ENCODE measurements around the gene NTRK2.

The NTRK2 gene

DNA sequence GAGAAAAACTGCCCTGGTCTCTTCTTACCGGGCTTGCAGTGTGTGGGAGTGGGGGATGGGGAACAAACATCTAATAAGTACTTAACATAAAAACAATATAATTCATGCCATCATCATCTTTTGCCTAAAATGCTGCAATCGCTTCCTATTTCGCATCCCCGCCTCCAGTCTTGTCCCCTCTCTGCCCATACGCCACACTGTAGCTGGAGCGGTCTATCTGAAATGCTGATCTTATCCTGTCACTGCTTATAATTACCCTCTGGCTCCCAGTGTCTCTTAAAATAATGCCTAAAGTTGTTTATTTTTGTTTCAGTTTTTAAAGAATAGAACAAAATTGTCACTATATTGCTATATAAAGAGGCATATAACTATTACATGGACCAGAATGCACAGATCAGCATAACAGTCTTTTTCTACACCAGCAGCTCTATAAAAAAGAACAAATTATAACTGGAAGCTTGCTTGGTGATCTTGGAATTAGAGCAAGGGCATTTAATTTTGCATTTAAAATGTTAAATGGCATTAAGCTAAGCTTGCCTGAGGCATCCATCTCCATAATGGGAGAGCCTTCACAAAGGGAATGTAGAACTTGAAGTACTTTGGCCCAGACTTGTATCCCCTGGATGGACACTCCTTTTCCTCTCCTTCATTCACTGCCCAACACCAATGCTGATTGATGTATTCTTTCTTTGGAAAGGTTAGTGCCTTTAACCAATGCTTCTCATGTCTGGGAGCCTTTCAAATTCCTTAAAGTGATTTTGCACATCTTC lies 12.2 kb downstream of the NTRK2 start:
- DNase-seq (ENCODE audit: low spot score) = no peak

DNA sequence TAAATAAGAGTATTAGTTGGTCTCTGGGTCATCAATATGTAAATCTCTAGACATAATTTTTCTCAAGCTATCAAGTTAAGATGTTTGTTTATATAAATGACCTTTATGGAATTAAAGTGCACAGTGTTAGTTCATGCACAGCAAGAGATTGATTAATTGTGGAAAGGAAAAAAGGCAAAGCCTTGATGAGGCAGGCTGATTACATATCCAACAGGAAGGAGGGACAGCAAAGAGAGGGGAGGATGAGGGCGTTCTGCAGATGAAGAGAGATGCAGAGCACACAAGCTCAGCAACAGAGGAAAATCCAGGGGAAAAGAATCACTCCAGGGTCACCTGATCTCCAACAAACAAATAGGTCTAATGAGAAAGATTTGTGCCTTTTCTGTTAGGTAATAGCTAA lies 16.5 kb downstream of the NTRK2 start:
- no peak for DNase-seq (ENCODE audit: low spot score)

DNA sequence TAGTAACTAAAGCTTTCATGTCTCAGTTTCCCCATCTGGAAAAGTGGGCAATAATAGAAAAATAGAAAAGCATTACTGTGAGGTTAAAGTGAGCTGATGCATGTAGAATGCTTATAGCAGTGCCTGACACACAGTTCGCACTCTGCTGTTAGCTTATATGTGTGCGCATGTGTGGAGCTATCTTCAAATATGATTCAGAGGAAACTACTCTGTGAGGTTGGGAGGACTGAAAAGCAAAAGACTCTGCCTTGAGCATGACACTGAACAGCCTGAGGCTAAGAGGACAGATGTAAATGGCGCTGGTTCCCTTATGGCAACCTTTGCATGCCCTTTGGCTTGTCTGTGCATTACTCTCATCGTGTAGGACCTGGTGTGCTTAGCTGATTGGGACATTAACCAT lies 19.4 kb downstream of the NTRK2 start:
- no peak for DNase-seq (ENCODE audit: low spot score)

DNA sequence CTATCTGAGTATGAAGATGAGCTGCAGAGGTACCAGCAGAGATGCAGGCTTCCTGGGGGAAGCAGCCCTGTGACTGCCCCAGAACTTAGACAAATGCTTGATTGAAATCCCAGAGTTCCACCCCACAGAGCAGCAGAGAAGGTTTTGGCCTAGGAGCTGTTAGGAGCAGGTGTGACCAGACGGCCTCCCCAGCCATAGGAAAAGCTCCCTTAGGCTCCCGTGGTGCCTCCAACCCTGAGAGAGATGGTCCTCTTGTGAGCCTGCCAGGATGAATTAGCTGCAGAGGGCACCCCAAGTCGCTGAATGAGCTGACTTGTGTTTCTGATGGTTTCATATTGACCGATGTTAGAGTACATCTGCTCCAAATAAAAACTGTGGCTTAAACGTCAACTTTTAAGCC lies 22.1 kb downstream of the NTRK2 start:
- no peak for DNase-seq (ENCODE audit: low spot score)

DNA sequence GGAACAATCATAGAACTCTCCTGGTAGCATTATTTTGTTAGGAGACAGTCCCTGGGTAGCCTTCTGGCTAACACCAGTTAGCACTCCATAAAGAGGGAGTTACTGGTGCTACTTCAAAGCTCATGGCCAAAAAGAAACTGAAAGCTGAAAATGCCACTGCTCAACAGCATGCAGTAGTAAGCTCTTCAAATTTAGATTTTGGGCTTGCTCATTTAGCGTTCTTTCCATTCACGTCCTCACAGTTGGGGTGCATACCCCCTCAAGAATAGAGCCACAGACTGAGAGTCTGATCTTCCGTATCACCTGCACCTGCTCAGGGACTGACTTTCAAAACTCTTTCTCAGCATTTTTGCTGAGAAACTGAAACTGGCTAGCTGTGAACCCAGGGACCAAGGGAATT lies 24.7 kb downstream of the NTRK2 start:
- DNase-seq (ENCODE audit: low spot score) = no peak

DNA sequence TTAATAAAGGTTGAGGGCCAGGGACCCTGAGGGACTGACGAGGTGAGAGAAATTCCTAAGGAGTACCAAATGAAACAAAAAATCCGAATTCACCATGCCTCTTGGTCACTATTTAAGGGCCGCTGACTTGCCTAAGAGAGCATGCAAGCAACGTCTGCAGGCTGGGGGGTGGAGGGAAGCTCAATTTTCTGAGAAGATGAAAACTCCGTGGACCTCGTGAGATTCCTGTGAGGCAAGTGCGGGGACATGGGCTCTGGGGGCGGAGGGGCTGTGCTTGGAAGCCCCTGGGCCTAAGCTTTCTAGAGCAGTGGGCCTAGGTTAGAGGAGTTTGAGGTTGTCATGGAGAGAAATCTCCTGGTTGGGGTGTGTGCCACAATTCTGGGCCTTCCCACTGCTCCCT lies 27.5 kb downstream of the NTRK2 start:
- DNase-seq (ENCODE audit: low spot score) = no peak

DNA sequence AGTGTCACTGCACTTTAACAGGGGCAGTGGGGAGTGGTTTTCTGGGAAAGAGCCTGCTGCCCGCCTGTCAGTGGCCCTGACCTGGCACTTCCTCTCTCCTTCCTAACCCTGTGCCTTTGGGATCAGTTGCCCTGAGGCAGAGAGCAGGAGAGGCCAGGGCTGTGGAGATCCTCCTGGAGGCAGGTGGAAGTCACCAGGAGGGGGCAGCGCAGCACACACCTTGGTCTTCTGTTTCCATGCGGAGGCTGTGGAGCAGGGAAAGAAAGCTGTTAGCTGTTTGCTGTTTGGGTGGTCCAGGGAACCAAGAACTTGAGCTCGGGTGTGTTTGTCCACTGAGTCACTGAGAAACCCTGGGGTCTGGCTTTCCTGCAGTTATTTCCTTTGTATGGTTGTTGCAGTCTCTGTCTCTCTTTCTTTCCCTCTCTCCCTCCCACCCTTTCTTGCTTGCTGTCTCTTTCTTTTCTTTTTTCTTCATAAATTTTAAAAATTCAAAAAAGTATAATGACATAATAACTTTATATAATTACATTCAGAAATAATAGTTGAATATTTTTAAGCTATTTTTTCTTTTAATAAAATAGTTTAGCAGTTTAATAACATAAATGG lies 28.1 kb downstream of the NTRK2 start:
- peak; percentile 87 for DNase-seq (ENCODE audit: low spot score)

DNA sequence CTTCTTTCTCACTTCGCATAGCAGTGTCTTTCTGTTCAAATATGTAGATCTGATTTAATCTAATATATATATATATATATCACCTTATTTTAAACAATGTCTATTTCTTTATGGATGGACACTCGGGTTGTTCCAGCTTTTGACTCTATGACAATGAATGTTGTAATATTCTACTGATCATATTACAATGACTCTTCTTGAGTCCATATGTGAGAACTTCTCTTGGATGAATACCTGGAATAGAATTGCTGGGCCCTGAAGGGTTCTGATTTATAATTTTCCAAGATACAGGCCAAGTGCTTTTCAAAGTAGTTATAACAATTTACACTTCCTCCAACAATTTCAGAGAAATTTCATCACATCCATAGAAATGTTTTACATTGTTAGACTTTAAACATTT lies 28.8 kb downstream of the NTRK2 start:
- no peak for DNase-seq (ENCODE audit: low spot score)

DNA sequence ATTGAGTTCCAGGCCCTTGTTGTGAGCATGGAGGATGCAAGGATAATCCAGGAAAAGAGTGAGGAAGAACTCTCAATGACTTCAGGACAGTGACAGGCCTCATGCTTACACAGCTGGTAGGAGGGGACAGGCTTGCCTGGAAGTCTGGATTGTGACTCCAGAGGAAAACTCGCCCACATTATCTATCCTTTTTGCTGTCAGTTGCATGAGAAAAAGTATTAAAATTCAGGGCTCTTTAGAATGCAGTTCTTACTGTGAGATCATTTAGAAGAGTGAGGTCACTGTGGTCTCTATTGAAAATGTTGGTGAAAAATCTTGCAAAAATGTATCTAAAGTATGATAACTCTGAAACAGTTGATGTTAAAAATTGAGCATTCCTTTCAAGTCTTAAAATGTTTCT lies 30.5 kb downstream of the NTRK2 start:
- DNase-seq (ENCODE audit: low spot score) = no peak

DNA sequence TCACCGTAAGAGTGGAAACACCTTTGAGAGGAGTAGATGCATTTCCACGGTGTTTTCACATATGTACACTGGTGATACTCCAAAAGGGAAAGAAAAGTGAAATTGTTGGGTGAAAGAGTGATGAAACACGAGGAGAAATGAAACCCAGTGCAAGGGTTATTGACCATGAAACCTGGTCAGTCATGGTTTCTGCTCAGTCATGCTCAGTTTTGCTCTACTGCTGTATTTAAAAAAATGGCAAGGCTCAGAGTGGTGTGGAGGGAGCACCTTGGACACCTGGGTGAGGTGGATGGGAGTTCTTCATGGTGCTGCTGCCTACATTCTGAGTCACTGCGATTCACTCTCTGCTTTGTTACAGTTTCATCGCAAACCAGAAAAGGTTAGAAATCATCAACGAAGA lies 32.3 kb downstream of the NTRK2 start:
- DNase-seq (ENCODE audit: low spot score) = no peak

DNA sequence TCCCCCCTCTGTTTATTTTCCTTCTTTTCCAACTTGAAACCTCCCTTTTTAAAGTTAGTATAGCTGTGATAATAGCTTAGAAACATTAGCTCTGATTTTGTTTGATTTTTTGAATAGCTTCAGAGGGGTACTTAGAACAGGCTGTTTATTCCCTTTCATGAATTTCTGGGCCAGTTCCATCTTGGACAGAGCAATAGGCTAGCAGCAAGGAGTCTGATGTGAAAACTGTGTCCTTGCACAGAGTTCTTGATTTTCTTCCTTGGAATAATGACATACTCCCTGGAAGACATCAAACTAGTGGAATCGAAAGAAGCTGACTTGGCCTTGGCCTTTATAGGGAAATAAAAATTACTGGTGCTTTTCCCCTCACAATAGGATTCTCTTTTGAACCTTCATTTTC lies 32.9 kb downstream of the NTRK2 start:
- DNase-seq (ENCODE audit: low spot score) = no peak

DNA sequence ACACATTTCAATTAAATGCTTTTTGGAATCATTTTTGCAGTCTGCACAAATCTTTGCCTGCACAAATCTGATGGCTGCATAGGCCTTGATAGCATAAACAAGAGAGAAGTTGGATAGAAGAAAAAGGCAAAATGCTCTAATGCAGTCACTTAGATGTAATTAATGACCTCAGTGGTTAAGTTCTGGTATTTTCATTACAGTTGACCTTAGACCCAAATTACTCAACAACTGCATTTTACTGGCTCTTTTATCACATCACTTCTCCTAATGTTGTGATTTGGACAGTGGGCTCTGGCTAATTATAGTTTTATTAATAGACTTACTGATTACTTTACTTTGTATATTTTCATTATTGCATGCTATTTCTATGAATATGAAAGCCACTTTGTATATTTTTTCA lies 34.3 kb downstream of the NTRK2 start:
- DNase-seq (ENCODE audit: low spot score) = no peak

DNA sequence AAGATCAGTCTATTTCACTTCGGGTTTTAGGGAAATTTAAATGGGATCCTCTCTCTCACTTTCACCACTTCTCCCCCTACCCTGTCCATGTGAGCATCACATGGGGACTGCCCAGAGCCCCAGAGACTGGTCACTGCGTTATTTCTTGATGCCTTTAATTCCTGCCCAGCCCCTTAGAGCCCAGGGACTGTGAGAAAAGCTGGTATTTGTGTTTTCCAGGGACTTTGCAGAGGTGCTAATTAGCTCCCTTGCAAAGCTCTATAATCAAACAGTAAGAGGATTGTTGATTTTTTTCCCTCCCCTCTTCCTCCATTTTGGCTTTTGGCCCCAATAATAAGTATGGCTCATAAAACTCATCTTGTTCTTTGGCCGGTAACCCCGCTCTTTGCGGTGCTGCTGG lies 35.6 kb downstream of the NTRK2 start:
- no peak for DNase-seq (ENCODE audit: low spot score)

DNA sequence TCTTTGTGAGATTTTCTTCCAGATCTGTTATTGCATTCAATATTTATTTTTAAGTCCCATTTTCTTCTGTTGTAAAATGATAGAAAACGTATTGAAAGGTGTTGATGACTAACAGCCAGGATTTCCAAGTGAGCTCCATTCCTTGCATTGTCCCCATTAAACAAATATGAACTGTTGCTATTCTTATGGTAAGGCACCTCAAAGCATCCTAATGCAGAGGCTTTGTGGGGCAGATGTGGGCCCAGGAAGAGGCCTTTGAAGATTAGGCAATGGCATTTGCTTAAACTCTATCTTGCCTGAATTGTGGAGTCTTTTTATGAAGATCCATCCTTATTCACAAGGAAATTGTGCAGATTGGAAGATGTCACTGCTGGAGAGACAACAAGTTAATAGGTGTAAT lies 38.9 kb downstream of the NTRK2 start:
- no peak for DNase-seq (ENCODE audit: low spot score)

DNA sequence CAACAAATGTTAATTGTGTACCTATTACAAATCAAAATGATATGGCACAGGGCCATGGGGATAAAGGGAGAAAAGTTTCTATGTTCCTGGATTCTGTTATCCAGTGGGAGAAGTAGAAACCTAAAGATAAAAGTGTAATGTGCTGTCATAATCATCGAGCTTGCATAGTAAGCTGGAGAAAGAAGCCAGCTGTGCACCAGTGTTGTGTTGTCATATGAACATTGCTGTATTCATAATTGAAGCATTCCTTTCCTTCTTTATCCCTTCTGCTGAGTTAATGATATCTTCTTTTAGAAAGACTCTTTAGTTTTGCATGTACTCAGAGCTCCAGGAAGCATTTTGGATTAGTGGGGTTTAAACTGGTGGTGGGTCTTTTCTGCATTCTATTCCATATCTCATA lies 39.5 kb downstream of the NTRK2 start:
- DNase-seq (ENCODE audit: low spot score) = no peak

DNA sequence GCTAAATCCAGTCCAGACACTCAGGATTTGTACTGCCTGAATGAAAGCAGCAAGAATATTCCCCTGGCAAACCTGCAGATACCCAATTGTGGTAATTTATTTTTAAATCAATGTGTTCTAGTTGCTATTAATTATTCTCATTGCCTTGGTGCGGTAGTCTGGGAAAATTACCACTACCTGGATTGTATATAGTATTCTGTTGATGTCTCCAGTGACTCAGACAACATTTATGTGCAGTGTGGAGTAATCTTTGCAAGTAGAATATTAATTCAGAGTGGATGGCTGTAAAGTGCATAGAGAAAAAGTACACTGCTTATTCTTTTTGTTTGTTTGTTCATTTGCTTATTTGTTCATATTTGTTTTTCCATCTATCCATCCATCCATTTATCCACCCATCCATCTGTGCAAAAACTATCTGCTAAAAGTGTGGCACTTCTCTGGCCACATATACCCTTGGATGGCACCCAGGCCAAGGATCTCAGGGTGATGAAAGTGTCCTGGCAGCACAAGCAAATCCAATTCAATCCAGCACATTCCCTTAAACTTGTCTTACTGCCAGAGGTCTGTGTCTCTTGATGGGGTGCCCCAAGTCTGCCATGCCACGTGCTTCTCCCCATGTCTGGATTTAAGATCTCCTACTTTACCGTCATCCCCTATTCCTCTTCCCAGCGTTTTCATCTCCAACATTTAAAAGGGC lies 41.3 kb downstream of the NTRK2 start:
- no peak for DNase-seq (ENCODE audit: low spot score)

DNA sequence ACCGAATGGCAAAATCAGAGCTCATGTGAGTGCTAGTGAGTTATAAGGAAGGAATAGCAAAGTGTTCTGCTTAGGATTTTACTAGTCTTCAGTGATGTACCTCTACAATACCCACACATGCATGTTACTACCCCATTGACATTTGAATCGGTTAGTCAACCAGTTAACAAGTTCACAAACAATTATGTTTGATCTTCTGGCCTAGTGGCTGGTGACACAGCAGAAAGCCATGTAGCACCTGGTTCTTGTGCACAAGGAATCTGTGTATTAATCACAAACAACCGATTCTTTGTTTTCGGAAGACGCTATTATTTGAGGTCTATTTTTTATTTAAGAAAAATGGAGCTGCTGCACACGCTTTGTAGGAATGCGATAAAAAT lies 41.9 kb downstream of the NTRK2 start:
- no peak for DNase-seq (ENCODE audit: low spot score)

DNA sequence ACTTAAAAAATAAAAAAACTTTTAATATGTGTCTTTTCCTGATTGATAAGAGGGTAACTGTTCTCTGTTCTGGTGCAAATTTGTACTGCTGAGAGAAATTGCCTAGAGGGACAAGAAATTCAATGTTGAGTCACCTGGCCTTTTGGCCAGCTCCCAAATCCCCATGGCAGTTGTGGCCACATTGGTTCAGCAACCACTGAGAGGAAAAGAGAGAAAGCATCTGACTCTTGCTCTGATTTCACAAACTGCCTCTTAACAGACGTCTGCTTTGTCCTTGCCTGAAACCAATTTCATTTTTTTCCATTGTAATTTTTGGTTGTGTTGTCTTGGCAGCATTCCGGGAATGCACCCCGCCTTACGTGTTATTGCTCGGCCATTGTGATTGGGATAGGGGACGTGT lies 42.4 kb downstream of the NTRK2 start:
- no peak for DNase-seq (ENCODE audit: low spot score)

DNA sequence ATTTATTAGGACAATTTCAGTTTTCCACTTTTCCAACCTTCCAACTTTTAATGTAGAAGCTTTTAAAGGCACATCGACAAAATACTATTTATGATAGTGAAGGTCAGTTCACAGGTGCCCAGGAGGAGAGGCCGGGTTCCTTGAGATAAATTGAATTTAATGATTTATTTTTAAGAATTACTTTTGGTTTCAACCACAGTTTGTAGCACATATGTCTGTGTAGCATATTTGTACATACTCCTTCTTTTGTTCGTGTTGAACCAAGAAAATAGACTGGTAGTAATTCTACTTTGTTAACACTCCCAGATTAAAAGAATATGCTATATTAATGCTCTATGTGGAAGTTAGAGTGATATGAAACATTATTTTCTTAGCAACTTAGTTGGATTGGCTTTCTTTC lies 46.7 kb downstream of the NTRK2 start:
- DNase-seq (ENCODE audit: low spot score) = no peak

DNA sequence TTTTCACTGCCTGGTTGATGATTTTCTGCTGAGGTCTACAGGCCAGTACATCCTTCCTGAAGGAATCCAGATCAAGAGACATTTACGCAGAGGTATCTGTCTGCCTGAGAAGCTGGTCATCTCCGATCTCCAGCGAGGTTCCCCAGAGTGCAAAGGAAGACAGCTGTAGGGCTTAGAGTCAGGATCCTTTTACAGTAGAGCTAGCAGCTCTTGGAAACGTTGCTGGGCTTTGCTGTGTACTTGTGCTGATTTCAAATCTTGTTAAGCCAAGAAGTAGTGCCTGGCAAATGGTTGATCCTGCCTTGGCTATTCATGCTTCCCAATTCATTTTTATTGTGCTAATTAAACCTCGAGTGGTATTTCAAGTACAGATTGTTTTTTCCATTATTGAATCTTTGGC lies 48.9 kb downstream of the NTRK2 start:
- no peak for DNase-seq (ENCODE audit: low spot score)

DNA sequence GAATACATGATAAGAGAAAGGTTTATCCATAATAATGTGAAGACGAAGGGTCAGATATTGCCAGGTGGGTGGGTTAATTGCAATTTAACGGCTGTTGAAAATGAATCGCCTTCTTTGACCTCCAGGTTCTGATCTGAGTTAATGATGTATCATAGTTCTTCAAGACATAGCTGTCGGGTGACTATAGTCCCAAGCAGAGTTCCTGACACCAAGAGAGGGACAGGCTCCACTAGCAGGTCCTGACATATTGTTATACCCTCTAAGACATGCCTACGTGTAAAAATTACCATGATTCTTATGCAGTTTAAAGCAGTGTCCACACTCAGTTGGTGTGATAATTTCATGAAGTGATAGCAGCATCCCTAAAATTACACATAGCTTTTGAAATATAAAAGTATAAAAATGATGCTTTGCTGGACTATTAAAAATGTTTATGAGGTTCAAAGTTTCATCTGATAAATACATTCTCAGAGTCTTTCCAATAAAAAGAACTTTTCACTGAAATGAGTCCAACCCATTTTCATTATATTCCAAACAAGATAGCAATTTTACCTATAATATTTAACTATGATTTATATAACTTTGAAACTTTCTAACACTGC lies 53.0 kb downstream of the NTRK2 start:
- no peak for DNase-seq (ENCODE audit: low spot score)

DNA sequence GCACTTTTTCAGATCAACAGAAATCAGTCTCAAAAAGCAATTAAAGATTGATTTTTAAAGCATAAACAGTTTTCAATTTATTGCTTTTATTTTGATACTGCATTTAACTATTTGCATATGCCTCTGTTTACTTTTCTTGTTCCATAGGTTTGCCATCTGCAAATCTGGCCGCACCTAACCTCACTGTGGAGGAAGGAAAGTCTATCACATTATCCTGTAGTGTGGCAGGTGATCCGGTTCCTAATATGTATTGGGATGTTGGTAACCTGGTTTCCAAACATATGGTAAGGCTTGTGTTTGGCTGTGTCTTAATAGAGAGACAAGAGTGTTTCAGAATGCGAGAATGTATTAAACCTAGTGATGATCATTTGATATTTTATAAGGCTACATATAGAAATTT lies 53.9 kb downstream of the NTRK2 start:
- DNase-seq (ENCODE audit: low spot score) = no peak

DNA sequence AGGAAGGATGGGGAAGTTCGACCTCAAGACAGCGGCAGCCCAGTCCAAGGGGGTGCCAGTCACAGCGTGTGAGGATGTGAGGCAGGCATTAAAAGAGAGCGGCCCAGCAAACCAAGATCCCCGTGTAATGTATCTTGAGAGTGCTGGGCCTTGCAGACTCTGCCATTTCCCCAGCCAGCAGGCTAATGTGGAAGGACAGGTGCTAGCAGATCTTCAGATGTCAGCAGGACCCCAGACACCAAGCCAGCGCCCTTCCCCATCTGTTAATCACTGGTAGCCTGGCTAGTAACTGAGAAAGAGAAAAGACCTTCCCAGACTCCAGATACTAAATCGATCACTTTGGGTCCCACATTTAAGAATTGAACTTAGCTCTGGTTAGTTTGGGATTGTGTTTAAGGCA lies 62.2 kb downstream of the NTRK2 start:
- no peak for DNase-seq (ENCODE audit: low spot score)
